Endothelial cell of umbilical vein (primary cell): ENCODE measurements around the gene MS4A12.

ENCODE experiments used
- CTCF ChIP-seq, 2 donors: IDR thresholded peaks; 1 replicate in 1 of 2; 2 replicates in 1 of 2; pipeline ENCODE4 v1.5.1; 2011; ENCODE audit warnings: low read length in 2 of 2, mild to moderate bottlenecking in 2 of 2, moderate library complexity in 2 of 2, control low read depth in 1 of 2, inconsistent platforms in 1 of 2, low read depth in 1 of 2; ENCODE audit not compliant: insufficient read depth in 1 of 2; ENCODE audit errors: extremely low read depth in 1 of 2
- EZH2 ChIP-seq: IDR thresholded peaks from 2 replicates; pipeline ENCODE4 v1.6.1; 2012; ENCODE audit warnings: borderline replicate concordance, low read depth, mild to moderate bottlenecking, moderate library complexity, low read length, inconsistent platforms; ENCODE audit not compliant: severe bottlenecking
- JUN ChIP-seq: IDR thresholded peaks from 2 replicates; pipeline ENCODE4 v1.6.1; 2011; ENCODE audit warnings: borderline replicate concordance, low read depth; ENCODE audit not compliant: insufficient read length, insufficient read depth
- MAX ChIP-seq: IDR thresholded peaks from 2 replicates; pipeline ENCODE4 v1.6.1; 2011; ENCODE audit not compliant: insufficient read depth, insufficient read length
- POLR2AphosphoS5 ChIP-seq: IDR thresholded peaks from 2 replicates; pipeline ENCODE4 v1.6.1; 2012; ENCODE audit warnings: low read depth, mild to moderate bottlenecking, control low read depth, low read length, moderate library complexity; ENCODE audit not compliant: insufficient read depth

DNA sequence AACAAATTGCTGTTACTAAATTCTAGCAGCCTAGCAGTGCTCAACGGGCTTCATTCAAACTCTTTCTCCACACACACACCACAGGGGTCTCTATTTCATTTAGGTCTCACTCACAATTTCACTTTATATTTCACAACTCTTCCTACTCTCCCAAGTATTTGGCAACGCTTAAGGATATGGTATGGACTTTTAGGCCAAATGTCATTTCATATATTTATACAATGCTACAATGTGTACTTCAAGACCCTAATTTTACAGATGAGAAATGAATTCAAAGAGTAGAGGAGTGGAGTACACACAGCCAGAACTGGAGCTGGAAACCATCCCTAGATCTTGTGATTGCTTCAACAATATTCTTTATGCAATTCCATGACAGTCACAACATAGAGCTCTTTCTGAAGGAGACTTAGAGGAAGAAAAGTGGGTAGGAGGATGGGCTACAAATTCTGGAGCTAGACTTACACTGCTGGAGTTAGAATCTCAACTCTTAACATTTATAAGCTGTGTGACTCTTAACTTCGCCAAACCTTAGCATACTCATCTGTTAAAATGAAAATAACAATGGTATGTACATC lies 20.2 kb downstream of the MS4A12 start:
- TF ChIP-seq POLR2AphosphoS5 (no peak), MAX (no peak), CTCF (IDR thresholded peaks at IDR 0.05; ENCODE audit: extremely low read depth in 1 of 2, insufficient read depth in 1 of 2, low read depth in 1 of 2, low read length in 2 of 2) (no peak), JUN (no peak), EZH2 (no peak)
